Fibroblast of skin of abdomen (primary cell): ENCODE measurements around the gene ODC1.

Source experiments
- DNase-seq: peaks from one replicate; pipeline ENCODE4 v3.0.0-alpha.2; 2013

Gene ODC1

GRCh38 chr2:10433947-10434885 lies 13.9 kb downstream of the ODC1 start:
- no peak for DNase-seq

DNA sequence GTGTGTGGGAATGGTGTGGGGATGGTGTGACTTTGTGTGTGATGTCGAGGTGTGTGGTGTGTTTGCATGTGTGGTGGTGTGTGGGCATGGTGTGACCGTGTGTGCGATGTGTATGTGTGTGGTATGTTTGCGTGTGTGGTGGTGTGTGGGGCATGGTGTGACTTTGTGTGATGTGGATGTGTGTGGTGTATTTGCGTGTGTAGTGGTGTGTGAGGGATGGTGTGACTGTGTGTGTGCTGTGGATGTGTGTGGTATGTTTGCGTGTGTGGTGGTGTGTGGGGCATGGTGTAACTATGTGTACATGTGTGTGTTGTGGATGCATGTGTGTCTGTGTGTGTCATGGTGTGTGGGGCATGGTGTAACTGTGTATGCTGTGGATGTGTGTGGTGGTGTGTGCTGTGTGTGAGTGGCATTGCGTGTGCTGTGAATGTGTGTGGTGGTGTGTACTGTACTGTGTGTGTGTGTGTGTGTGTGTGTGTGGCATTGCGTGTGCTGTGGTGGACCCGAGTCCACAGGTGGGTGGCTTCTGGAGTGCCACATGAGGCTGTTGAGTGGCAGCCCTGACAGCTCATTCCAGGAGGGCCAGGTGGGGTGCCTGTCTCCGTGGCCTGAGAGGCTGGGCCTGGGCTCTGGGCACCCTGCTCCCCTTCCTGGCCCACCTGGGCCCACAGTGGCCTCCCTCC lies 14.7 kb downstream of the ODC1 start:
- no peak for DNase-seq

- no peak for DNase-seq
Observed at GRCh38 chr2:10432311-10433181, 15.6 kb downstream of the ODC1 start.

- DNase-seq, result no peak
Observed at GRCh38 chr2:10431797-10432196, 16.3 kb downstream of the ODC1 start.

DNA sequence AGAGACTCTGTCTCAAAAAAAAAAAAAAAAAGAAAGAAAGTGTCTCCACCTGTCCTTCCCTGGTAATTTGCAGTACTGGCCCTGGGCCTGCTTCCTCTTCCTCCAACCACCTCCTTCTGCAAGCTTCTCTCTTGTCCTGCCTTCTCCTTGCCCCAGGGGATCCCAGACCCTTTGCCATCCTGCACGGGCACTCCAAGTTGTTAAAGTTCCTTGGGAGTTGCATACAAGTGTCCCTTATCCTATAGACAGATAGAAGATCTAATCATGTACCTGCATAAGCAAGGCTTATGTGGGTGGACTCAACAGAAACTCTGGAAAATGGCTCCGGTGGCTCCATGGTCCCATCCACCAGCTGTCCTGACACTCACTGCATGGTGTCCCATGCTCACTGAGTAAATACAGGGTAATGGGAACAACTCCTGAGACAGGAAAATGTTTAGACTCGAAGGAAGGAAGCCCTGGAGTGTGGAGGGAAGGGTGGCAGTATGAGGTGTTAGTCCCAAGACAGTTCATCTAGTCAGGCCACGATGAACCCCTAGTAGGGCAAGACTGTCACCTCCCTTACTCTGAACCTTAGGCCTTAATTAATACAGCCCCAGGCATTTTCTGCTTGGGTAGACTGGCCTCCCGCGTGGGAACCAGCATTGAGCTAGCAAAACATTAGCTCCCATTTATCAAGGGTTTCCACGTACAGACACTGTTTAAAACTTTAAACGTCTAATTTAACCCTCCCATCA lies 17.1 kb downstream of the ODC1 start:
- no peak for DNase-seq

DNA sequence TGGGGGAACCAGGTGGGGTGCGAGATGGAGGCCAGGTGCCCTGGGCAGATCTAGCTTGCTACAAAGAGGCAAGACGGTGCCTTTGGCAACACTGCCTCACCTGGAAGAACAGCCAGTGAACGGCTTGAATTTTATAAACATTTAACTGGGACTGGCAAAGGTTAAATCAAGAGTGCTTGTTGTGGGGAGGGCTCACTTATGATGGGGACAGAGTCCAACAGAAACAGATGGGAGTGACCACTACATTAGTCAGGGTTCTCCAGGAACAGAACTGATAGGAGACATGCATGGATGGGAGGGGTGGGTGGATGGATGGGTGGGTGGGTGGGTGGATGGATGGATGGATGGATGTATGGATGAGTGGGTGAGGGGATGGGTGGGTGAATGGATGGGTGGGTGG lies 19.2 kb downstream of the ODC1 start:
- DNase-seq, result no peak

GRCh38 chr2:10428355-10428754 lies 19.8 kb downstream of the ODC1 start:
- DNase-seq, result no peak

GRCh38 chr2:10427618-10427949 lies 20.5 kb downstream of the ODC1 start:
- no peak for DNase-seq

- DNase-seq, result no peak
Observed at GRCh38 chr2:10426726-10427617, 21.2 kb downstream of the ODC1 start.

GRCh38 chr2:10425699-10426098 lies 22.4 kb downstream of the ODC1 start:
- DNase-seq, result no peak

DNA sequence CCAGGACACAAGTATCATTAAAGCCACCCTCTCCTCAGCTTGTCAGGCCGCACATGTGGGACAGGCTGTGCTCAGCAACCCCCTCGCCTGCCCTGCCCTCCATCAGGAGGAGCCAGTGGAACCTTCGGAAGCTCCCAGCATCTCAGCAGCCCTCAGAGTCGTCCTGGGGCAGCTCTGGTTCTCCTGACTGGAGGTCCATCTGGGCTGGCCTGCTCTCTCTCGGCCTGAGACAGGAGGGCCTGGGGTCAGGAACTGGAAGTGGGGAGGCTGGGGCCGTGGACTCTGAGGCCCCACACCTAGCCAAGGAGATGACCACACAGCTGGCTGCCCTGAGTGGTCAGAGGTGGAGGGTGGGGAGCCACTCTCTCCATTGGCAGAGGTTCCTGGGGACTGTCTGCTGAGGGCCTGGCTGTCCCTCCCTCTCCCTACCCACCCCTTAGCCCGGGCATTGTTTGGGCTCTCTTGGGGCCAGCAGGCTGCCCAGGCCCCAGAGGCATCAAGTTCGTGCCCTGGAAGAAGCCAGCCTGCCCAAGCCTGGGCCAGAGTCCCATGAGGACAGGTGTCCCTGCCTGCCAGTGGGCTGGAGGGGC lies 23.1 kb downstream of the ODC1 start:
- DNase-seq, result no peak

- DNase-seq, result peak; percentile 84
Observed at GRCh38 chr2:10424051-10424450, 24.1 kb downstream of the ODC1 start.

DNA sequence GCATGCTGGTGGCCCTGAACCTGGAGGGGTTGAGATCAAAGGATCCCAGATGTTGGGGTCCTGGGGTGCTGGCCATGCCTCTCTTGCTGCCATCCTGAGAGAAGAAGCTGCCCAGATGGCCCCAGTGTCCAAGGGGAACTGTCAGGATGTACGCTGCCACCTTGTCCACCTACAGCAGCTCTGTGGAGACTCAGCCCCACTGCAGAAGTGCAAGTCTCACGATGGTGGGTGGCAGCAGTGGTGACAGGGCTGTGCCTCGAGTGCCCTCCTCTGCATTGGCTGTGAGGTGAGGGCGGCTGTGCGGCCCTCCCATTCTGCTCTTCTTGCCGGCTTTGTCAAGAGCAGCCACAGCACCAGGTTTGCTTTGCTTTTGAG lies 24.7 kb downstream of the ODC1 start:
- no peak for DNase-seq

GRCh38 chr2:10422732-10423399 lies 25.3 kb downstream of the ODC1 start:
- DNase-seq, result no peak

- DNase-seq, result no peak
Observed at GRCh38 chr2:10422251-10422650, 25.9 kb downstream of the ODC1 start.

GRCh38 chr2:10419553-10420257 lies 28.4 kb downstream of the ODC1 start:
- DNase-seq, result no peak

DNA sequence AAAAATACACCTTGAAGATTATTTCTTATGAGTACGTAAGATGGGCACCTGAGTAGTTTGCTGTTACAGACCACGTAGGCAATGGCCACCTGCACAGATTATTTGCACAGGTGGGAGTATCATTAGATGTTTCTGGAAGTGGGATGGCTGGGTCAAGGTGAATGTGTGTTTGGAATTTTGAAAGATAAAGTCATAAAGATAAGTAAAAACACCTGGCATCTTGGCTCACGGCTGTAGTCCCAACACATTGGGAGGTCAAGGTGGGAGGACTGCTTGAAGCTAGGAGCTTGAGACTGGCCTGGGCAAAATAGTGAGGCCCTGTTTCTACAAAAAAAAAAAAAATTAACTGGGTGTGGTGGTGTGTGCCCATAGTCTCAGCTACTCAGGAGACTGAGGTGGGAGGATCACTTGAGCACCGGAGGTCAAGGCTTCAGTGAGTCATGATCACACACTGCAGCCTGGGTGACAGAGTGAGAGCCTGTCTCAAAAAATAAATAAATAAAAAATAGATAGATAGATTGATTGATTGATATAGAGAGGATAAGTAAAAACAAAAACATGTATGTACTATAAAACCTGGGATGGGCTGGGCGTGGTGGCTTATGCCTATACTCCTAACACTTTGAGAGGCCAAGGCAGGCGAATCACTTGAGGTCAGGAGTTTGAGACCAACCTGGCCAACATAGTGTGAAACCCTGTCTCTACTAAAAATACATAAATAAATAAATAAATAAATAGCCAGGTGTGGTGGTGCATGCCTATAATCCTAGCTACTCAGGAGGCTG lies 30.4 kb downstream of the ODC1 start:
- no peak for DNase-seq

DNA sequence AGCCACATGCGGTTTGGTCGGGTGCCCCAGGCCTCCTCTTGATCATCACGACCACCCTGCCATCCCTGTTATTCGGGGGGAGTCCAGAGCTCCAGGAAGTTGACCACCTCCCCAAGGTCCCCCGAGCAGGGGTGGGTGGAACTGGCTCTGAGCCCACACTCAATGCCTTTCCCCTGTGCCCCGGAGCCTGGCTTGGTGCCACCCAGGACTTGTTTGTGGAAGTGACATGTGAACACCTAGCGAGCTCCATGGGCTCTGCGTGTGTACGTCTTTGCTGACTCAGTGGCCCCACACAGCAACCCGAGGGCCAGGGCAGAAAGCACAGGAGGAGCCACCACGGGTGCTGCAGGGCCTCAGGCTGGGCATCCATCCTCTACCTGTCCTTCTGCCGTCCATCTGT lies 32.5 kb downstream of the ODC1 start:
- DNase-seq, result no peak

DNA sequence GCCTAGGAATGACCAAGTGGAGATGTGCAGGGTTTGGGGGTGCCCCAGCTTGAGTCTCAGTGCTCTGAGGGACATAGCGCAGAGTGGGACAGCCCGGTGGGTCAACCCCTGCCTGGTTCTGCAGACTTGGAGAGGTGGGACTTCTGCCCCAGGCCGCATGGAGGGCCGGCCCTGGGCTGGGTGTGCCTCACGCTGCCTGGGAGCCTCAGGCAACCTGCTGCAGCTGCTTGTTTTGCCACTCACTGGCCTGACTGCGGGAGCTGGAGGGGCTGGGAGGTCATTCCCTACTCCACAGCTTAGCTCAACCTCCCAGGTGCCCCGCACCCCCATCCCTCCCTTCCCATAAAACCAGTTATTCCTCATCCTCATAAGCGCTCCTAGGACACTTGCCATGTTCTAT lies 33.1 kb downstream of the ODC1 start:
- DNase-seq, result no peak
